GM18519 (cell line): ENCODE data around the gene MAPKAPK5.
"Not testable (repeated sequence)": the region's sequence is repeated elsewhere in the genome, so short reads cannot be mapped to it uniquely, and the experiment has no call there.

Experiments used
- ATAC-seq: cut with Tn5 transposase; IDR thresholded peaks from one replicate; pipeline ENCODE4 v1.9.1; 2021; ENCODE audit warnings: mild to moderate bottlenecking, moderate library complexity; ENCODE audit not compliant: unreplicated experiment, low FRiP score

MAPKAPK5 gene

GRCh38 chr12:111826992-111827391, 15.0 kb upstream of the MAPKAPK5 start:
- ATAC-seq: no peak

GRCh38 chr12:111827907-111828306, 14.1 kb upstream of the MAPKAPK5 start:
- no peak for ATAC-seq

GRCh38 chr12:111828338-111828979, 13.6 kb upstream of the MAPKAPK5 start:
- ATAC-seq: no peak

- not testable (repeated sequence) for ATAC-seq
Measured at GRCh38 chr12:111829635-111830034, 12.4 kb upstream of the MAPKAPK5 start.

GRCh38 chr12:111834740-111835386, 7.2 kb upstream of the MAPKAPK5 start:
- ATAC-seq: not testable (repeated sequence)

- ATAC-seq: not testable (repeated sequence)
Measured at GRCh38 chr12:111835531-111836181, 6.4 kb upstream of the MAPKAPK5 start.

GRCh38 chr12:111838353-111838752, 3.7 kb upstream of the MAPKAPK5 start:
- ATAC-seq: no peak

GRCh38 chr12:111840807-111841206, 1.2 kb upstream of the MAPKAPK5 start:
- no peak for ATAC-seq

GRCh38 chr12:111841236-111841749, 735 bp upstream of the MAPKAPK5 start:
- ATAC-seq: peak; percentile 7

- no peak for ATAC-seq
Measured at GRCh38 chr12:111842556-111843396, 748 bp downstream of the MAPKAPK5 start.

GRCh38 chr12:111846016-111846415, 4.0 kb downstream of the MAPKAPK5 start:
- ATAC-seq: no peak

- no peak for ATAC-seq
Measured at GRCh38 chr12:111850526-111850925, 8.5 kb downstream of the MAPKAPK5 start.

- no peak for ATAC-seq
Measured at GRCh38 chr12:111858186-111858585, 16.2 kb downstream of the MAPKAPK5 start.

GRCh38 chr12:111858778-111859177, 16.8 kb downstream of the MAPKAPK5 start:
- no peak for ATAC-seq

GRCh38 chr12:111864913-111865312, 22.9 kb downstream of the MAPKAPK5 start:
- no peak for ATAC-seq

GRCh38 chr12:111867531-111867930, 25.5 kb downstream of the MAPKAPK5 start:
- ATAC-seq: no peak

GRCh38 chr12:111868676-111869588, 26.9 kb downstream of the MAPKAPK5 start:
- ATAC-seq: no peak

GRCh38 chr12:111869671-111870070, 27.6 kb downstream of the MAPKAPK5 start:
- no peak for ATAC-seq

GRCh38 chr12:111870216-111870615, 28.2 kb downstream of the MAPKAPK5 start:
- ATAC-seq: no peak

- ATAC-seq: no peak
Measured at GRCh38 chr12:111870706-111871105, 28.7 kb downstream of the MAPKAPK5 start.
